ENCODE data around the gene TMEM203. TPM values are rescaled to one million over a fixed set of nuclear protein-coding genes. Genes with fewer than 3 reads are reported as not detected.
"Not testable (repeated sequence)": the region's sequence is repeated elsewhere in the genome, so short reads cannot be mapped to it uniquely, and the experiment has no call there.

Gene TMEM203
- polyA plus RNA-seq, 1 donor: 33.1 TPM

DNA sequence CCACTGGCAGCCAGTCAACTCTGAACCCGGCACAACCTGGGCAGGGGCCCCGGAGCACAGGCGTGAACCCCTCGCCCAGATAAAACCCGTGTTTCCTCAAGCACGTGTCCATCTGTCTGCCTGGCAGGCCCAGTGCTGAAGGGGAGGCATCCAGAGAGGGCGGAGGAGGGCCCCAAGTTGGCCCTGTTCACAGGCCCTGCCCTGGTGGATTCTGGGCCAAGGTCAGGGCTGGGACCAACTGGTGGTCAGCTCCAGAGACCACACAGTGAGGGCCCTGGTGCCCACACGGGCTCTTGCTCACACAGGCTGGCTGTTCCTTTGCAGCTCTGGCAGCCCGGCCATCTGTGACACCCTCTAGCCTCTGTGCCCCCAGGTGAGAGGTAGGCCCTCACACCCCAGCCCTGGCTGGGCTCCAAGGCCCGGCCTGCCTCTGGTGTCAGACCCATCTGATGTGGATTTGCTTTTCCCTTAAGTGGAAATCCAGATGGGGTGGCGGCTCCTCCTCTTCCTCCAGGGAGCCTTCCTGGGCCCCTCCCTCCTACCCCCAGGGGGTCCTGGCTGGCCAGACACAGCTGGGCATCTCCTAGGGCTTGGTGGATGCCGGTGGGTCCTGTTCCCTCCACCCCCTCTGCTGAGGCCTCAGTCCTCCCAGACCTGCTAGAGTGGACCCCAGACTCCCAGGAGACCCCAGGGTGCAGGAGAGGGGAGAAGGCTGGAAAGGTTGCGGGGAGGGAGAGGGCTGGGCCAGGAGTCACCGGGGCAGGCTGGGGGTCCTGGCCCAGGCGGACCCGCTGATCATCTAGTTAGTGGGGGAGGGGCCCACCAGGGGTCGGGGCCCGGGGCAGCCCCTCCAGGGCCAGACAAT lies 45.1 kb upstream of the TMEM203 start:
- no peaks in the 10 kb centered on the region for H3K9me3 ChIP-seq (ENCODE audit: control insufficient read depth, low read depth, low read length)
- H3K4me1 ChIP-seq (ENCODE audit: control insufficient read depth, insufficient read depth, low read length): peaks cover 25% of the 10 kb centered on the region
- H3K4me3 ChIP-seq (ENCODE audit: low read length): no peak overlapping the region
- H3K27ac ChIP-seq (ENCODE audit: low read length): no peak overlapping the region
- no peaks in the 10 kb centered on the region for H3K27me3 ChIP-seq (ENCODE audit: control insufficient read depth, insufficient read depth, low read length)
- DNase-seq: no peak
- H3K36me3 ChIP-seq (ENCODE audit: control insufficient read depth, insufficient read depth, low read length): no peaks in the 10 kb centered on the region
- no CpG with 5 or more reads among the region's 18 CpGs for WGBS (ENCODE audit: insufficient coverage, low lambda C conversion rate)

DNA sequence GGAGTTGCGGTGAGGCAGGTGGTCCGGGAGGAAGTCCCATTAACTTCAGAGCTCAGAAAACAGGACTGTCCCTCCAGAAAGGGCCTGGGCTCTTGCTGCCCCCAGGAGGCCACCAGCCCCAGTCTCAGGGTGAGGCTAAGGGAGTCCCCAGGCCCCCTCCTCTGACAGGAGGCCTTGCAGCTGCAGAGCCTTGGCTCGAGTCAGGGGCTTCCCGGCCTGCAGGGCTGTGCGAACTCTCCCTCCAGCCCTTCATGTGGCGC lies 42.4 kb upstream of the TMEM203 start:
- H3K36me3 ChIP-seq (ENCODE audit: control insufficient read depth, insufficient read depth, low read length): peaks cover 13% of the 10 kb centered on the region
- no peaks in the 10 kb centered on the region for H3K9me3 ChIP-seq (ENCODE audit: control insufficient read depth, low read depth, low read length)
- H3K4me1 ChIP-seq (ENCODE audit: control insufficient read depth, insufficient read depth, low read length): peaks cover 33% of the 10 kb centered on the region
- DNase-seq: no peak
- H3K27ac ChIP-seq (ENCODE audit: low read length): no peak overlapping the region
- no peaks in the 10 kb centered on the region for H3K27me3 ChIP-seq (ENCODE audit: control insufficient read depth, insufficient read depth, low read length)
- no peak overlapping the region for H3K4me3 ChIP-seq (ENCODE audit: low read length)
- no CpG with 5 or more reads among the region's 6 CpGs for WGBS (ENCODE audit: insufficient coverage, low lambda C conversion rate)

DNA sequence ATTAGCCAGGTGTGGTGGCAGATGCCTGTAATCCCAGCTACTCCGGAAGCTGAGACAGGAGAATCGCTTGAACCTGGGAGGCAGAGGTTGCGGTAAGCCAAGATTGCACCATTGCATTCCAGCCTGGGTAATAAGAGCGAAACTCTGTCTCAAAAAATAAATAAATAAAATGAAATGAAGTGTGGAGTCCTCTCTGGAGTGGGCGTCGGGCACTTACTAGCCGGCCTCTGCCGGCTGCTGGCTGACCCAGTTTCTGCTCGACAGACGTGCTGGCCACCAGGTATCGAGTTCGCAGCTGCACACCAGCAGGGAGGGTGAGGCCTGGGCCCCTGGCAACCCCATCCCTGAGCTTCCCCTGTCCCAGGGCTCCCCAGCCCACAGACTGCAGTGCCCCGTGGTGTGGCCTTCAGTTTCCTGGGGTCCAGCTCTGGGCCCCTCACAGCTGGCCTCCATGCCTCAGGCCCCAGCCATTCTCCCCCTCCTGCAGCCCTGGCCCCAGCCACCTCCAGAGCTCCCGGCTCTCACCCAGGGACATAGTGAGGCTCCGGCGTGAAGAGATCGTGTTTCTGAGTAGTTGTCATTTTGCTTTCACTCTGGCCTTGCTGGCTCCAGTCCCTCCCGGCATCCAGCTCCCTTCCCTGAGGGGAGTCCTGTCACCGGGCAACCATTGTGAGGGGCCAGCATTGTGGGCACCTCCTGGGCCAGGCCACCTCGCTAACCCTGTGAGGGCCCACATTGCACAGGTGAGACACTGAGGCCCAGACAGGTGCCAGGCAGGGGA lies 41.9 kb upstream of the TMEM203 start:
- peaks cover 32% of the 10 kb centered on the region for H3K4me1 ChIP-seq (ENCODE audit: control insufficient read depth, insufficient read depth, low read length)
- H3K27me3 ChIP-seq (ENCODE audit: control insufficient read depth, insufficient read depth, low read length): no peaks in the 10 kb centered on the region
- H3K4me3 ChIP-seq (ENCODE audit: low read length): no peak overlapping the region
- H3K36me3 ChIP-seq (ENCODE audit: control insufficient read depth, insufficient read depth, low read length): peaks cover 18% of the 10 kb centered on the region
- no peak for DNase-seq
- 100% methylated on average over 1 of the region's 20 CpGs for WGBS (ENCODE audit: insufficient coverage, low lambda C conversion rate)
- H3K9me3 ChIP-seq (ENCODE audit: control insufficient read depth, low read depth, low read length): no peaks in the 10 kb centered on the region
- H3K27ac ChIP-seq (ENCODE audit: low read length): no peak overlapping the region

DNA sequence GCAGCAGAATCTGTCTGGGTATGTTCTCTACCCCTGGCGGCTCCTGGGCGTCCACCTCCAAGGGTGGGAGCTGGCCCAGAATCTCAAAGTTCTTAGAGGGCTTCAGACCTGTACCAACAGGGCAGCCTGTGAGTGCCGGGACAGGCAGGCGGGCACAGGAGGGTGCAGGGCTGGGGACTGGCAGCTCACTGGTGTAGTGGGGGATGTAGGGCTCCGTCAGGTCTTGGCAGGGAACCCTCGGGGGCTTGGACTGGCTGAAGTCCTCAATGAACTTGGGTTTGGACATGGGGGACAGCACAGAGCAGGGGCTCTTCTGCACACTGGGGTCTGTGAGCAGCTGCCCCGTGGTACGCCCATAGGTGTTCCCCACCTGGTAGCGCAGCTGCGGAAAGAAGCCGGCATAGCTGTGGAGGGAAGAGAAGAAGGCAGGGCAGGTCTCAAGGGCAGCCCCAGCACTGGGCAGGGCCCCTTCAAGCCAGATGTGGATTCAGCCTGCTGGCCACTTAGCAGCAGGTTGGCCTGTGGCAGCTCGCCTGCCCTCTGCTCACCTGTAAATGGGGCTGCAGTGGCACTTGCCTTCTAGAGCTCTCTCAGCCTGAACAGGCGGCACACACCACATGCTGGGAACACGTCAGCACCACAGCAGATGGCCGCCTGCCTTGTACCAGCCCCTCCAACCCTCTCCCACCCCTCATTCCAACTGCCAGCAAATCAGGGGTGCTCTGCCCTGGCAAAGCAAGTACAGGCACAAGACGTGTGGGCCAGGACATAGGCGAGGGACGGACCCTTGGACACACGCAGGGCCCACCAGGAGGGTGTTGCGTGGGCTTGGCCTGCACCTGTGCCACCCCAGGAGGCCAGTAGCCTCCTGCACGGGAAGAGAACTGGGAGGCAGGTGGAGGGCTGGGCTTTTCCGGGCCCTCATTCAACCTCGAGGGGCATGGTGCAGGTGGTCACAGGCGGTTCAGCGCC lies 40.3 kb upstream of the TMEM203 start:
- Histone ChIP-seq H3K27me3 (ENCODE audit: control insufficient read depth, insufficient read depth, low read length) (no peaks in the 10 kb centered on the region), H3K36me3 (ENCODE audit: control insufficient read depth, insufficient read depth, low read length) (peaks cover 24% of the 10 kb centered on the region), H3K4me3 (ENCODE audit: low read length) (no peak overlapping the region), H3K27ac (ENCODE audit: low read length) (no peak overlapping the region), H3K9me3 (ENCODE audit: control insufficient read depth, low read depth, low read length) (no peaks in the 10 kb centered on the region), H3K4me1 (ENCODE audit: control insufficient read depth, insufficient read depth, low read length) (peaks cover 27% of the 10 kb centered on the region)
- DNase-seq: no peak
- no CpG with 5 or more reads among the region's 25 CpGs for WGBS (ENCODE audit: insufficient coverage, low lambda C conversion rate)

DNA sequence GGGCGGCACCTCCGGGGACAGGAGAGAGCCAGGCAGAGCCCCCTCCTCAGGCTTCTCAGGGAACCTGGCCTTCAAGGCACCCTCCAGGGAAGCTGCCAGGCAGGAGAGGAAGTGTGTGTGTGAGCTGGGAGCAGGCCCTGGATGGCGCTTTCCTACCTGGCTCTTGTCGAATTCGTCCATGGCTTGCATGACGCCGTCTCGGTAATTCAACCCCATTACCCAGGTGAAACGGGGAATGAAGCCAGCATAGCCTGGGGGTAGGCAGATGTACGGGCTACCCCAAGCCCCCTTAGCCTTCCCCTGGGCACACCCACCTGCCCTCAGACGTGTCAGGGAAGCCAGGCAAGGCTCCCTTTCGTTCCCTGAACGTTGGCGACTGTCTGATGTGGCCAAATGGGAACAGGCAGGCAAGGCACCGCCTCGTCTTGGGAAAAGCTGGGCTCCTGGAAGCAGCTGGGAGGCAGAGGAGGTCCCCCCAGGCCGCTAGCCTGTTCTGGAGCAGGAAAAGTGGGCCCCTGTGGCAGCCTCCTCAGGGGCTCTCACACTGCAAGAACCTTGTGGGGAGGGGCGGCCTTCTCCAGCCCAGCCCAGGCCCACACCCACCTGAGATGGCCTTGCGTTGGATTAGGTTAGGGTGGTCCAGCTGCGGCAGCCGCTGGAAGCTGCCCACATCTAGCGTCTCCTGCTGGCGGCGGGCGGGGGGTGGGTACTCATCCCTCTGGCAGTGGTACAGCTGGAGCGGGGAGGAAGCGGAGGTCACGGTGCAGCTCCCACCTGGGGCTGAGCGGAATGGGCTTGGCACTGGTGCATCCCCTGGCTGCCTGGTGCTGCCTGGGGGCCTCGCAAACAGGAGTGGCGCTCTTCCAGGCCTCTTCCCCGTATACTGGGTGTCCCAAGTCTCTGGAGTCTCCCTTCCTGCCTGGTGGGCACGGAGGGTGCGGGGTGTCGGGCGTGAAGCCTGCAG lies 39.3 kb upstream of the TMEM203 start:
- WGBS (ENCODE audit: insufficient coverage, low lambda C conversion rate): no CpG with 5 or more reads among the region's 36 CpGs
- no peak for DNase-seq
- no peak overlapping the region for H3K27ac ChIP-seq (ENCODE audit: low read length)
- H3K4me1 ChIP-seq (ENCODE audit: control insufficient read depth, insufficient read depth, low read length): peaks cover 28% of the 10 kb centered on the region
- no peaks in the 10 kb centered on the region for H3K27me3 ChIP-seq (ENCODE audit: control insufficient read depth, insufficient read depth, low read length)
- H3K9me3 ChIP-seq (ENCODE audit: control insufficient read depth, low read depth, low read length): no peaks in the 10 kb centered on the region
- H3K36me3 ChIP-seq (ENCODE audit: control insufficient read depth, insufficient read depth, low read length): peaks cover 24% of the 10 kb centered on the region
- no peak overlapping the region for H3K4me3 ChIP-seq (ENCODE audit: low read length)

DNA sequence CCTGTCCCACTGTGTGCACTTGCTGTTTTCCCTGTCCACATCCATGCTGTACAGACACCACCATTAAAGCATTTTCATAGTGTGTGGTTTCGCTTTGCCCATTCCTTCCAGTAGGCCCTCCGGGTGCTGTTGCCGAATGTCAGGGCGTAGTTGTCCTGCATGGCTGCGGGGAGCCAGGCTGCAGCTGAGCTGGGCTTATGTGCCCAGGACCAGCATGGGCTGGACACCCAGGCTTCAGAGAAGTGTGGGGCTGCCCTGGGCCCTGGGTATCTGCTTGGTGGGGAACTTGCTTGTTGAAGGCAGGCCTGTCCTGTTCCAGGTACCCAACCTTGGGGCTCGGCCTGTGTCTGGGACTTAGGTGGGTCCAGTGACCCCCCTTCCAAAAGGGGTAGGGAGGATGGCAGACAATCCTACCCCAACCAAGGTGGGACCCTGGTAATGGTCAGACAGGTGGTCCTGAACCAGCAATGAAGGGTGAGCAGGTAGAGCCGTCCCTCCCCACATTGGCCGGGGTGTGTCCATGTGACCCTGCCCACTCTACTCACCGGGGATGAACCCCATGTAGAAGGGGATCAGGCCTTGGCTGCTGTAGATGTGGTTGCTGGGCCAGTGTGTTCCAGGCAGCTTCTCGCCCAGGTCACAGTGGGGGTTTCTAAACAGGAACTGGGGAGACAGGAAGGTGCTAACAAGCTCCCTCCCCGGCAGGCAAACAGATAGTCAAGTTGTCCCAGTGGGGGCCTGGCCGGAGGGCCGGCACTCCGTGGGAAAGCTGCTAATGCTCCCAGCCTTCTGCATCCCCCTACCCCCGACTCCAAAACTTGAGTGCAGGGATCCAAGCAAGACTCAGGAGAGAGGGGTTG lies 38.4 kb upstream of the TMEM203 start:
- peaks cover 35% of the 10 kb centered on the region for H3K4me1 ChIP-seq (ENCODE audit: control insufficient read depth, insufficient read depth, low read length)
- no peak overlapping the region for H3K4me3 ChIP-seq (ENCODE audit: low read length)
- no peak overlapping the region for H3K27ac ChIP-seq (ENCODE audit: low read length)
- no peaks in the 10 kb centered on the region for H3K9me3 ChIP-seq (ENCODE audit: control insufficient read depth, low read depth, low read length)
- DNase-seq: no peak
- no peaks in the 10 kb centered on the region for H3K27me3 ChIP-seq (ENCODE audit: control insufficient read depth, insufficient read depth, low read length)
- WGBS (ENCODE audit: insufficient coverage, low lambda C conversion rate): no CpG with 5 or more reads among the region's 15 CpGs
- peaks cover 24% of the 10 kb centered on the region for H3K36me3 ChIP-seq (ENCODE audit: control insufficient read depth, insufficient read depth, low read length)

DNA sequence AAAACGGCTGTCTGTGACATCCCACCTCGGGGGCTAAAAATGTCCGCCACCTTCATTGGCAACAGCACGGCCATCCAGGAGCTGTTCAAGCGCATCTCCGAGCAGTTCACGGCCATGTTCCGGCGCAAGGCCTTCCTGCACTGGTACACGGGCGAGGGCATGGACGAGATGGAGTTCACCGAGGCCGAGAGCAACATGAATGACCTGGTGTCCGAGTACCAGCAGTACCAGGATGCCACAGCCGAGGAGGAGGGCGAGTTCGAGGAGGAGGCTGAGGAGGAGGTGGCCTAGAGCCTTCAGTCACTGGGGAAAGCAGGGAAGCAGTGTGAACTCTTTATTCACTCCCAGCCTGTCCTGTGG lies 37.8 kb upstream of the TMEM203 start:
- H3K9me3 ChIP-seq (ENCODE audit: control insufficient read depth, low read depth, low read length); H3K27me3 ChIP-seq (ENCODE audit: control insufficient read depth, insufficient read depth, low read length); DNase-seq; H3K27ac ChIP-seq (ENCODE audit: low read length): not testable (repeated sequence)
- peaks cover 41% of the 10 kb centered on the region for H3K4me1 ChIP-seq (ENCODE audit: control insufficient read depth, insufficient read depth, low read length)
- H3K4me3 ChIP-seq (ENCODE audit: low read length): peak overlapping the region; percentile 81
- no CpG with 5 or more reads among the region's 18 CpGs for WGBS (ENCODE audit: insufficient coverage, low lambda C conversion rate)
- H3K36me3 ChIP-seq (ENCODE audit: control insufficient read depth, insufficient read depth, low read length): peaks cover 24% of the 10 kb centered on the region

DNA sequence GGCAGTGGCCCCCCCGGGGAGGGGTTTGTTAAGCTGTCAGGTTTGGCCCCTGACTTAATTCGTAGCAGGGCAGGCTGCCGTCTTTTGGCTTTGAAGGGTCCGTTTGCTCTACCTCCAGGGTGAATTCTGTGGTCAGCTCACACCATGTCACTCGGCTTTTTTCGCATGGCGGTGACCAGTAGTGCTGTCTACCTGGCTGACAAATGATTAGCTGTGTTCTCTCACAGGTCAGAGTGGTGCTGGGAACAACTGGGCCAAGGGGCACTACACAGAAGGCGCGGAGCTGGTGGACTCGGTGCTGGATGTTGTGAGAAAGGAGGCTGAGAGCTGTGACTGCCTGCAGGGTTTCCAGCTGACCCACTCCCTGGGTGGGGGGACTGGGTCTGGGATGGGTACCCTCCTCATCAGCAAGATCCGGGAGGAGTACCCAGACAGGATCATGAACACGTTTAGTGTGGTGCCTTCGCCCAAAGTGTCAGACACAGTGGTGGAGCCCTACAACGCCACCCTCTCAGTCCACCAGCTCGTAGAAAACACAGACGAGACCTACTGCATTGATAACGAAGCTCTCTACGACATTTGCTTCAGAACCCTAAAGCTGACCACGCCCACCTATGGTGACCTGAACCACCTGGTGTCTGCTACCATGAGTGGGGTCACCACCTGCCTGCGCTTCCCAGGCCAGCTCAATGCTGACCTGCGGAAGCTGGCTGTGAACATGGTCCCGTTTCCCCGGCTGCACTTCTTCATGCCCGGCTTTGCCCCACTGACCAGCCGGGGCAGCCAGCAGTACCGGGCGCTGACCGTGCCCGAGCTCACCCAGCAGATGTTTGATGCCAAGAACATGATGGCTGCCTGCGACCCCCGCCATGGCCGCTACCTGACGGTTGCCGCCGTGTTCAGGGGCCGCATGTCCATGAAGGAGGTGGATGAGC lies 37.1 kb upstream of the TMEM203 start:
- no CpG with 5 or more reads among the region's 36 CpGs for WGBS (ENCODE audit: insufficient coverage, low lambda C conversion rate)
- Histone ChIP-seq H3K4me1 (ENCODE audit: control insufficient read depth, insufficient read depth, low read length) (peaks cover 48% of the 10 kb centered on the region), H3K4me3 (ENCODE audit: low read length) (peak overlapping the region; percentile 81), H3K27ac (ENCODE audit: low read length) (peak overlapping the region; percentile 86), H3K27me3 (ENCODE audit: control insufficient read depth, insufficient read depth, low read length) (no peaks in the 10 kb centered on the region), H3K36me3 (ENCODE audit: control insufficient read depth, insufficient read depth, low read length) (peaks cover 24% of the 10 kb centered on the region), H3K9me3 (ENCODE audit: control insufficient read depth, low read depth, low read length) (no peaks in the 10 kb centered on the region)
- DNase-seq: no peak
